GM10266 (cell line): ENCODE measurements around the gene PECR.

ENCODE experiments used
- DNase-seq: peaks from one replicate; pipeline ENCODE4 v3.0.0; 2012; ENCODE audit errors: extremely low spot score
- TF ChIP-seq, protein P1 (sequence below): IDR thresholded peaks from 2 replicates; pipeline ENCODE4 v1.5.1; 2012; ENCODE audit warnings: mild to moderate bottlenecking, low read depth; ENCODE audit not compliant: control insufficient read depth, insufficient read depth; ENCODE audit errors: missing control alignments

PECR gene

DNA sequence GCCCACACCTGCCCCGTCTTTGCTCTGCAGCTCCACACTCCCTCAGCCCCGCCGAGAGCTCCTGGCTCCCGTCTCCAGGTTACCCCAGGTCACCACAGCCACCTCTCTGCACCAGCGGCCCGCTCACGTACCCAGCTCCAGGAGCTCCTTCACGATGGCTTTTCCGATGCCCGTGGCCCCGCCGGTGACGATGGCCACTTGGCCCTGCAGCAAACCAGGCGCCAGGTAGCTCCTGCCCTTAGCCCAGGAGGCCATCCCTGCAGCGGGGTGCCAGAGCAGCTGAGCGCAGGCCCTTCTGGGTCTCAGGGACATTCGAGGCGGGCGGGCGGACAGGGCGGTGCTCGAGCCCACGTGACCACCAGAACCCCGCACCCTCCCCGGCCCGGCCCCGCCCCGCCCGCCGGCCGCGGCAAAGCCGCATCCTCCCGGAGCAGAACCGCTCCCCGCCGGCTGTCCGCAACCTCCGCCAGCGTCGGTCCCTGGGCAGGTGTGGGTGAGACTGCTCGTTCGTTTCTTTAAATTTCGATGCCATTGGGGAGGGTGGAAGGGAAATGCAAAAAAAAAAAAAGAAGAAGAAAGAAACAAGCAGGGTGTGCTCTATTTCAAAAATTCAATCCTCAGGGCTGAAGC is at the start of gene PECR, which contains the start of gene TMEM169:
PECR (minus strand) TSS at position 323 of the 630 bp plus-strand sequence; CDS start at position 255, 68 bp downstream.
TMEM169 (plus strand) TSS at position 433 of the 630 bp plus-strand sequence. CDS start 14,045 bp downstream, outside the sequence.
- DNase-seq = peak; percentile 84
- TF ChIP-seq, protein P1, sequence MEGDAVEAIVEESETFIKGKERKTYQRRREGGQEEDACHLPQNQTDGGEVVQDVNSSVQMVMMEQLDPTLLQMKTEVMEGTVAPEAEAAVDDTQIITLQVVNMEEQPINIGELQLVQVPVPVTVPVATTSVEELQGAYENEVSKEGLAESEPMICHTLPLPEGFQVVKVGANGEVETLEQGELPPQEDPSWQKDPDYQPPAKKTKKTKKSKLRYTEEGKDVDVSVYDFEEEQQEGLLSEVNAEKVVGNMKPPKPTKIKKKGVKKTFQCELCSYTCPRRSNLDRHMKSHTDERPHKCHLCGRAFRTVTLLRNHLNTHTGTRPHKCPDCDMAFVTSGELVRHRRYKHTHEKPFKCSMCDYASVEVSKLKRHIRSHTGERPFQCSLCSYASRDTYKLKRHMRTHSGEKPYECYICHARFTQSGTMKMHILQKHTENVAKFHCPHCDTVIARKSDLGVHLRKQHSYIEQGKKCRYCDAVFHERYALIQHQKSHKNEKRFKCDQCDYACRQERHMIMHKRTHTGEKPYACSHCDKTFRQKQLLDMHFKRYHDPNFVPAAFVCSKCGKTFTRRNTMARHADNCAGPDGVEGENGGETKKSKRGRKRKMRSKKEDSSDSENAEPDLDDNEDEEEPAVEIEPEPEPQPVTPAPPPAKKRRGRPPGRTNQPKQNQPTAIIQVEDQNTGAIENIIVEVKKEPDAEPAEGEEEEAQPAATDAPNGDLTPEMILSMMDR = no peak

DNA sequence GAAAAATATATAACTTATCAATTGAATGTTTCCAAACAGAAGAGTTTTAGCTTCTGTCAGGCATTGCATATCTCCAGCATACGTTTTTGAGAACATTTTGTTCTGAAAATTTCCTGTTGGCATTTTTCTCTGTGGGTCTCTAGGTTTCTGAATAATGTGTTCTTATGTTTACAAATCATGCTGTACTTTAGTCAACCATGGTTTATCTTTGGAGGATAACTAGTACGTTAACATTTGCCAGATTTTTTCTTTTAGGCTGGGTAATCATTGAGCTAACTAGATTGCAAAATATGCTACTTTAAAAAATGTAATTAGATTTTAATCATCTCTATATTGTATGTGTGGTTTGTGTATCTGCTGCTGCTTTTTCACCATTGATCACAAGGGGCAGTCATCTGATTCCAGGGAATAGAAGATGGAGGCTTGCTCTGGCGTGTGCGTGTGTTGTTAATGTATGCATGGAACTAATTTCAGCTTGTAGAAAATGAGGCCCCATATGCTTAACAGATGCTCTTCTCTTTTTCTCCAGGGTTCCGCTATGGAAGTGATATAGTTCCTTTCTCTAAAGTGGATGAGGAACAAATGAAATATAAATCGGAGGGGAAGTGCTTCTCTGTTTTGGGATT is 48.9 kb upstream of the PECR start:
- DNase-seq = no peak
- TF ChIP-seq, protein P1 = peak; percentile 3

DNA sequence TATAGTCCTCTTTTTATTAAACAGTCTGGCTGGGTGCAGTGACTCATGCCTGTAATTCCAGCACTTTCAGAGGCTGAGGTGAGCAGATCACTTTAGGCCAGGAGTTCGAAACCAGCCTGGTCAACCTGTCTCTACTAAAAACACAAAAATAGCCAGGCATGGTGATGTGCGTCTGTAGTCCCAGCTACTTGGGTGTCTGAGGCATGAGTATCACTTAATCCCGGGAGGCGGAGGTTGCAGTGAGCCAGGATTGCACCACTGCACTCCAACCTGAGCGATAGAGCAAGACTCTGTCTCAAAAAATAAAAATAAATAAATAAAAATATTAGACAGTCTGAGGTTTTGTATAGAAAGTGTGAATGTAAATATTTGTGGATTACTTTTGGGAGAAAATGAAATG is 45.3 kb upstream of the PECR start:
- no peak for DNase-seq
- TF ChIP-seq, protein P1 = no peak

DNA sequence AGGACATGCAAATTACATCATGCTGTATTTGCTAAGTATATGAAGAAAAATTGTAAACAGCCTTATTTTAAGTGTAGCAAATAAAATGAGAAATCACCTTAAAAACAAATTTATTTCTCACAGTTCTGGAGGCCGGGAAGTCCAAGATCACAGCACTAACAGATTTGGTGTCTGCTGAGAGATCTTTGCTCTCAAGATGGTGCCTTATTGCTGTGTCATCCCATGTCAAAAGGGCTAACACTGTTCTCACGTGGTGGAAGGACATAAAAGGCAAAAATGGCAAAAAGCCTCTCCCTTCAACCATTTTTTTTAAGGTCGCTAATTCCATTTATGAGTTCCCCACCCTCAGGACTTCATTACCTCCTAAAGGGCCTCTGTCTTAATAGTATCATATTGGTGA is 39.6 kb upstream of the PECR start:
- no peak for DNase-seq
- TF ChIP-seq, protein P1 = no peak

DNA sequence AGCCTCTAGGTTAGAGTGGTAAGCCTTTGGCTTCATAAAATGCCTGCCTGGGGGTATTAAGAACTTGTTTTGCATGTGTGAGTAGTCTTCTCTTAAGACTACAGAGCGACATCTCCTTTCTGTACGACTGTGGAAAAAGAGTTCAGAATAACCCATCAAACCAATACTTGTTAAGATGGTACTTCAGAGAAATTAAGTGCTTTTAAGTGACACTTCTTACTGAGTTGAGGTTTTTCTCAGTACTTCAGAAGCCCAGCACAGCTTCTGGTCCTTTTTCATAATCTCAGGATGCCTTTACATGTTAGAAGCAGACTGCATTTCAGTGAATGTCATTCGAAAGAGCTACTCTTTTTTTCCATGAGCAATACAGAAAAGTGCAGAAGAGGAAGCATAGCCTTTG is 38.4 kb upstream of the PECR start:
- no peak for DNase-seq
- TF ChIP-seq, protein P1 = no peak

DNA sequence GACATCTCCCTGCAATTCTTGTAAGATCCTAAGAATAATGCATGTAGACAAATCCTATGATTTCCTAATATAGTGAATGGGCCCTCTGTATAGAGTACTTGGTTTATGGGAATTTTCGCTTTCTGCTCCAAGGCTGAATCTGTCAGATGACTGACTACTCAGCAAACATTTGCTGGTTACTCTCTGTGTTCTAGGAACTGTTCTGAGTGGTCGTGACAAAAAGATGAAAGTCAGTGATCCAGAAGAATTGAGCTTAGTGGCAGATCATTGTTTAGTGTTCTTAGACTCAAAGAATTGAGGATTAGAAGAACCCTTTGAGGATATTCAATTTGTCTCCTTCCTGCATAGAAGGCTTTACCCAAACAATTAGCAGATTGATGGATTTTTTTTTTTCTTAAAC is 37.5 kb upstream of the PECR start:
- TF ChIP-seq, protein P1 = no peak
- DNase-seq = no peak

DNA sequence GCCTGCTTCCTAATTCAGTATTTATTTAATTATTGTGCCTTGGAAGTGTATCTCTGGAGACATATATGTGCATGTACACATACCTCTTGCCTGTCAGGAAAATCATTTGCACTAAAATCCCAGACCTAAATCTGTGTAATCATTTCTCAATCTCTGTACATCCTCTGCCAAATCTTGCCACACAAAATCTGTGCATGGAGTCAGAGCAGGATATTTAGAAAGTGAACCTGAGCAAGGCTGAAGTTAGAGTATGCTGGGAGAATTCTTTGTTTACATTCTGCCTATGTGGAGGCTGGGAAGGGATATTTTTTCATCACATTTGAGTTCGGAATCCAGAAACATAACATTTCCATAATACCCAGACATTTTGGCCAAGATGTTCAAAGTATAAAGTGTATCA is 36.9 kb upstream of the PECR start:
- TF ChIP-seq, protein P1 = no peak
- no peak for DNase-seq
